A549 (cell line): ENCODE results near the gene SEC22C. TPM values are rescaled to one million over a fixed set of nuclear protein-coding genes. Genes with fewer than 3 reads are reported as not detected.

Experiments
- ATAC-seq, 2 experiments: fragments of 200-7000 bp in 1 of 2; fragments of >200 bp in 1 of 2; cut with Nextera tagmentation in 1 of 2; cut with Tn5 transposase in 1 of 2; 3 replicates each; pipeline versions ENCODE4 v1.8.0 to v1.9.1; 2018 to 2020; ENCODE audit warnings: mild to moderate bottlenecking in 1 of 2, moderate library complexity in 1 of 2
- CTCF ChIA-PET: fragments of 300-600 bp; sonication (Branson Sonifier 250); formaldehyde crosslinking; extraction: SDS; loops from one replicate; lab custom pipeline; 2021; ENCODE audit warnings: antibody characterized with exemption, inconsistent platforms; lab: Yijun Ruan, JAX
- POLR2A ChIA-PET: fragments of 350-600 bp; formaldehyde crosslinking; extraction: SDS; loops from one replicate; lab custom pipeline; 2021; ENCODE audit warnings: antibody characterized with exemption, inconsistent platforms; lab: Yijun Ruan, JAX
- DNase-seq, 2 experiments: peaks; one replicate each; pipeline versions ENCODE4 v3.0.0 to v3.0.0-alpha.2; 2011 to 2016; ENCODE audit warnings: low read depth in 1 of 2, low spot score in 1 of 2
- FAIRE-seq: peaks from 2 replicates; lab custom pipeline; 2011; peaks lifted over from hg19 to GRCh38; lab: Jason Lieb, UNC
- H3K27ac ChIP-seq, 2 experiments: fragments of >200 bp; sonication (Bioruptor Twin); formaldehyde crosslinking; 3 replicates each; pipeline ENCODE4 v1.5.1; 2016 to 2017
- H3K4me1 ChIP-seq: fragments of >200 bp; sonication (Bioruptor Twin); formaldehyde crosslinking; 3 replicates; pipeline ENCODE4 v1.6.1; 2016
- H3K4me2 ChIP-seq: fragments of >200 bp; sonication (Bioruptor Twin); formaldehyde crosslinking; 3 replicates; pipeline ENCODE4 v1.6.1; 2016
- H3K4me3 ChIP-seq: fragments of >200 bp; sonication (Bioruptor Twin); formaldehyde crosslinking; 3 replicates; pipeline ENCODE4 v1.5.1; 2016
- H3K9me3 ChIP-seq: fragments of >200 bp; sonication (Bioruptor Twin); formaldehyde crosslinking; 3 replicates; pipeline ENCODE4 v1.6.1; 2016
- EHMT2 ChIP-seq: fragments of 200-600 bp; sonication (generic); IDR thresholded peaks from 2 replicates; pipeline ENCODE4 v1.6.1; 2016; ENCODE audit warnings: antibody characterized with exemption, low read depth, mild to moderate bottlenecking, moderate library complexity
- FOXS1 ChIP-seq: fragments of 250-450 bp; sonication (Bioruptor Pico); IDR thresholded peaks from 2 replicates; pipeline ENCODE4 v1.5.0; 2020; ENCODE audit warnings: mild to moderate bottlenecking, moderate library complexity
- HDAC2 ChIP-seq: fragments of 200-600 bp; sonication (generic); IDR thresholded peaks from 2 replicates; pipeline ENCODE4 v1.6.1; 2016
- HEYL ChIP-seq: fragments of 250-450 bp; sonication (Bioruptor Pico); IDR thresholded peaks from 2 replicates; pipeline ENCODE4 v1.8.0; 2021; ENCODE audit warnings: mild to moderate bottlenecking, moderate library complexity
- JUN ChIP-seq, 2 experiments: fragments of >200 bp; sonication (Bioruptor Twin); formaldehyde crosslinking; IDR thresholded peaks; 2 replicates in 1 of 2; 3 replicates in 1 of 2; pipeline ENCODE4 v1.6.1; 2016 to 2017
- KDM1A ChIP-seq: fragments of 200-600 bp; sonication (generic); IDR thresholded peaks from 2 replicates; pipeline ENCODE4 v1.6.1; 2016; ENCODE audit warnings: low read depth, mild to moderate bottlenecking
- KDM5A ChIP-seq: fragments of 200-600 bp; sonication (generic); IDR thresholded peaks from 2 replicates; pipeline ENCODE4 v1.6.1; 2016; ENCODE audit warnings: antibody characterized with exemption, mild to moderate bottlenecking
- MAZ ChIP-seq: fragments of 150-350 bp; IDR thresholded peaks from 2 replicates; pipeline ENCODE4 v1.6.1; 2014; ENCODE audit warnings: antibody characterized with exemption, low read depth, low read length, borderline replicate concordance
- MYC ChIP-seq: IDR thresholded peaks from 2 replicates; pipeline ENCODE4 v1.6.1; 2012; ENCODE audit warnings: mild to moderate bottlenecking, inconsistent platforms, low read length, improper control_type of control experiment, borderline replicate concordance
- NFE2L2 ChIP-seq: fragments of 150-350 bp; conservative IDR thresholded peaks from 2 replicates; pipeline ENCODE4 v1.6.1; 2014; ENCODE audit warnings: low read length
- PBX3 ChIP-seq: IDR thresholded peaks from 2 replicates; pipeline ENCODE4 v1.6.1; 2012
- PHF8 ChIP-seq: fragments of 200-600 bp; sonication (generic); IDR thresholded peaks from 2 replicates; pipeline ENCODE4 v1.6.1; 2016; ENCODE audit warnings: low read depth, mild to moderate bottlenecking, antibody characterized with exemption, moderate library complexity, borderline replicate concordance
- POLR2A ChIP-seq: IDR thresholded peaks from 2 replicates; pipeline ENCODE4 v1.6.1; 2012; ENCODE audit warnings: mild to moderate bottlenecking, low read length
- REST ChIP-seq: fragments of 200-600 bp; sonication (generic); IDR thresholded peaks from 2 replicates; pipeline ENCODE4 v1.6.1; 2016; ENCODE audit warnings: antibody characterized with exemption, mild to moderate bottlenecking, moderate library complexity
- TP53 ChIP-seq: fragments of 250-450 bp; sonication (Bioruptor Pico); IDR thresholded peaks from 2 replicates; pipeline ENCODE4 v1.5.0; 2021; ENCODE audit warnings: mild to moderate bottlenecking, moderate library complexity
- ZC3H11A ChIP-seq: fragments of 450-650 bp; IDR thresholded peaks from 2 replicates; pipeline ENCODE4 v1.6.1; 2014; ENCODE audit warnings: antibody characterized with exemption, mild to moderate bottlenecking
- WGBS: methylation state at CpG from one replicate; pipeline ENCODE4 v1.1.6; 2017; ENCODE audit errors: missing lambda C conversion rate; 5-methylcytosine and 5-hydroxymethylcytosine counted together
- polyA plus RNA-seq, 4 experiments: library from polyadenylated mRNA; depleted of rRNA in 3 of 4; stranded (reverse); fragments of >200 nt; fragmentation: RNase III in 1 of 4; extraction: RNeasy Plus Mini Kit Qiagen cat#74134 plus additional on column Dnase treatment in 1 of 4; gene quantifications; 2 replicates in 3 of 4; 3 replicates in 1 of 4; pipeline ENCODE4 v1.2.3, GENCODE V29; 2011 to 2017
- TF ChIP-seq, protein P1 (sequence below): IDR thresholded peaks from 2 replicates; pipeline ENCODE4 v1.6.1; 2012; ENCODE audit warnings: low read depth, borderline replicate concordance
- TF ChIP-seq, protein P2 (sequence below): fragments of 250-450 bp; sonication (Bioruptor Pico); IDR thresholded peaks from 2 replicates; pipeline ENCODE4 v1.5.0; 2021; ENCODE audit warnings: mild to moderate bottlenecking, moderate library complexity, borderline replicate concordance

SEC22C gene
- polyA plus RNA-seq, 2 of the 4 experiments (the other 2 are of a cell fraction), result 31.0 to 36.2 TPM

DNA sequence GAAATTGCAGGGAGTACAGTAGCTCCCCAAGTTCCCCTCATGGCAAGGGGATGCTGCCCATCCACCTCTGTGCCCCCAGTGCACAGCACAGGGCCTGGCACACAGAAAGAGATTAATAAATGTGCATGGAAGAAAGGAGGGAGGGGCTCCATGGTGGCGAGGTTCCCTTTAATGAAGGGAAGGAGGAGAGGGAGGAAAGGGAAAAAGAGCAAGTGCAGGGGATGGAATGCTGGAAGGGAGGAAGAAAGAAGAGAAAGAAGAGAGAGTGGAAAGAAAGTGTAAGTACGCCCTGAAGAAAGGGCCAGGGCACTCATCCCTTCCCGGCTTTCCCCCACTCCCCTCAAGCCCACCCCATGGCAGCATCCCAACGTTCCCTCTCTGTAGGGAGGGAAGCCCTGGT, 80.9 kb downstream of the SEC22C start:
- H3K4me1 ChIP-seq, result peaks cover 13% of the 10 kb centered on the region
- H3K27ac ChIP-seq, result no peak overlapping the region
- WGBS, result 66% methylated on average over 4 of the region's 4 CpGs
- H3K9me3 ChIP-seq, result no peaks in the 10 kb centered on the region
- FAIRE-seq, result no peak
- DNase-seq, result no peak
- ChIA-PET CTCF (interaction anchor here (1.4 kb wide), 1 partner anchor 9 kb away, joined by 5 read pairs; no protein-coding TSS in a partner anchor), POLR2A (no interaction called here)
- H3K4me3 ChIP-seq, result no peak overlapping the region
- no peak for TF ChIP-seq FOXS1 (CRISPR knock-in tag)
- ATAC-seq, result no peak
- H3K4me2 ChIP-seq, result no peak overlapping the region

DNA sequence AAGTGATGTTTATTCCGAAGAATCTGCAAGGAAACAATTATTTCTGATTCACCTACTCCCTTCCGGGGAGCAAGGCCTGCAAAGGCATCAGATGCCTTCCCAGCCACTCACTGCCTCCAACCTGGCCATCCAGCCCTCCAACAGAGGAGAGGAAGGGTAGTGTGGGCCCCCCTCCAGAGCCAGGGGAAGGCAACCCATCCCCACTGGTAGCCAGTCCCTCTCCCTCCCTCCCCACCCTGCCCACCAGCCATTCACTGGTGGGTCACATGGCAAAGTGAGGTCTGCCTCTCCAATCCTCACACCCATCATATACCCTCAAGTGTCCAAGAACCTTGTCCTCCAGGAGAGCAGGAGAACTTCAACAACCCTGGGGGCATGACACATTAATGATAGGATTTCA, 81.7 kb downstream of the SEC22C start:
- 71% methylated on average over 2 of the region's 2 CpGs for WGBS
- ATAC-seq (no peak), DNase-seq (no peak), FAIRE-seq (no peak)
- Histone ChIP-seq H3K9me3 (no peaks in the 10 kb centered on the region), H3K4me3 (no peak overlapping the region), H3K4me1 (peaks cover 13% of the 10 kb centered on the region), H3K4me2 (no peak overlapping the region), H3K27ac (no peak overlapping the region)
- ChIA-PET POLR2A (no interaction called here), CTCF (no interaction called here)
- no peak for TF ChIP-seq KDM5A

DNA sequence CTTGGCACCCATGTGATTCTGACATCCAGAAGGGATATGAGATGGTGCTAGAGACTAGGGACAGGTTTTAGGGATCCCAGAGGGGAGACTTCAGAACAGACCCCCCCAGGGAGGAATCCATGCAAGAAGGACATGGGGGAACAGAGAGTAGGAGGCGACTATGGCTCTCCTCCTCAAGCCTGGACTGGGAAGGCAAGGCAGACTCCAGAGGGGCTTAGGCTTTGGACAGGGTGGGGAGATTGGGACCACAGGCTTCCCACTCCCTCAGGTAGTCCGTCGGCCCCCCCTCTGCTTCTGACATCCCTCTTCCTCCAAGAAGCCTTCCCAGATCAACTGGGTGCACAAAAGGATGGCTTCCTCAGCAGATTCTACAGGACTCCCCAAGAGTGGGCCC, 82.3 kb downstream of the SEC22C start:
- H3K27ac ChIP-seq, result no peak overlapping the region
- no peak for DNase-seq
- POLR2A ChIA-PET, result no interaction called here
- TF ChIP-seq PHF8 (no peak), EHMT2 (no peak), POLR2A (no peak), NFE2L2 (no peak), HEYL (CRISPR knock-in tag) (no peak), REST (no peak), JUN (IDR thresholded peaks at IDR 0.05) (no peak), MAZ (no peak), MYC (no peak), FOXS1 (CRISPR knock-in tag) (no peak), HDAC2 (no peak), TP53 (CRISPR knock-in tag) (no peak)
- TF ChIP-seq, protein P1, sequence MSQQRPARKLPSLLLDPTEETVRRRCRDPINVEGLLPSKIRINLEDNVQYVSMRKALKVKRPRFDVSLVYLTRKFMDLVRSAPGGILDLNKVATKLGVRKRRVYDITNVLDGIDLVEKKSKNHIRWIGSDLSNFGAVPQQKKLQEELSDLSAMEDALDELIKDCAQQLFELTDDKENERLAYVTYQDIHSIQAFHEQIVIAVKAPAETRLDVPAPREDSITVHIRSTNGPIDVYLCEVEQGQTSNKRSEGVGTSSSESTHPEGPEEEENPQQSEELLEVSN, result no peak
- TF ChIP-seq, all 56 proteins: peak for 0
- FAIRE-seq (no peak), ATAC-seq (no peak)
- no peaks in the 10 kb centered on the region for H3K9me3 ChIP-seq
- CTCF ChIA-PET, result no interaction called here
- 83% methylated on average over 3 of the region's 3 CpGs for WGBS
- peaks cover 13% of the 10 kb centered on the region for H3K4me1 ChIP-seq
- no peak overlapping the region for H3K4me2 ChIP-seq
- no peak overlapping the region for H3K4me3 ChIP-seq

DNA sequence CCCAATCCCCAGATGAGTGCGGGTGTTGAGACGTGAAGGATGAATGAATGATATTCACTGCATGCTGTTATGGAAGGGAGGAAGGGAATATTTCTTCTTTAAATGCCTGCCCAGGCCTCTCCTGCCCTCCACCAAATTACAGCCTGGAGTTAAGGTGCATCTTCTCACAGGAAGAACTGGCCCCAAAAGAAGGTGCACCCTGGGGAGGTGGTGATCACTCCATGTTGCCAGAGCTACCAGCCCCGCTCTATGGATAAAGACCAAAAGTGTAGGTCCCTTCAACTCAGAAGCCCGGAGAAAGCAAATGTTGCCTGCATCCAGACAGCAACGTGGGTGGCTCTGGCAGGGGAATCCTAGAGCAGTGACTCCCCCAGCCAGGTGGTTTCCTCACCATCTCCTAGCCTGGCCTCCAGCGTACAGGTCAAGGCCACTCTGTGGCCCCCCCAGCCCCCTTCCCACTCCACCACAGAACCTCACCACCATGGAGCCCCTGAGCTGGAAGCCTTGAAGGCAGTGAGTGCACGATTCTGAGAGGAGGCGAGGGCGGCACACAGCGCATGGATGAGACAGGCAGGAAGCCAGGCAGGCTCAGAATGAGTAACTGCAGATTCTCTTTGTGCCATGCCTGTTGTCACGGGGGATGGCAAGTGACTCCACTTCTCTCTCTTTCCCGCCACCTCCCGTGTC, 82.8 kb downstream of the SEC22C start:
- CTCF ChIA-PET, result interaction anchor here (1.9 kb wide), 1 partner anchor 48 kb away, joined by 4 read pairs; no protein-coding TSS in a partner anchor
- Histone ChIP-seq H3K4me1 (peaks cover 13% of the 10 kb centered on the region), H3K4me2 (no peak overlapping the region), H3K27ac (no peak overlapping the region), H3K4me3 (no peak overlapping the region)
- no peak for DNase-seq
- FAIRE-seq, result no peak
- ATAC-seq, result no peak
- POLR2A ChIA-PET, result no interaction called here
- no peak for TF ChIP-seq TP53 (CRISPR knock-in tag)
- no peak for TF ChIP-seq HDAC2
- no peak for TF ChIP-seq KDM1A
- TF ChIP-seq, protein P2, sequence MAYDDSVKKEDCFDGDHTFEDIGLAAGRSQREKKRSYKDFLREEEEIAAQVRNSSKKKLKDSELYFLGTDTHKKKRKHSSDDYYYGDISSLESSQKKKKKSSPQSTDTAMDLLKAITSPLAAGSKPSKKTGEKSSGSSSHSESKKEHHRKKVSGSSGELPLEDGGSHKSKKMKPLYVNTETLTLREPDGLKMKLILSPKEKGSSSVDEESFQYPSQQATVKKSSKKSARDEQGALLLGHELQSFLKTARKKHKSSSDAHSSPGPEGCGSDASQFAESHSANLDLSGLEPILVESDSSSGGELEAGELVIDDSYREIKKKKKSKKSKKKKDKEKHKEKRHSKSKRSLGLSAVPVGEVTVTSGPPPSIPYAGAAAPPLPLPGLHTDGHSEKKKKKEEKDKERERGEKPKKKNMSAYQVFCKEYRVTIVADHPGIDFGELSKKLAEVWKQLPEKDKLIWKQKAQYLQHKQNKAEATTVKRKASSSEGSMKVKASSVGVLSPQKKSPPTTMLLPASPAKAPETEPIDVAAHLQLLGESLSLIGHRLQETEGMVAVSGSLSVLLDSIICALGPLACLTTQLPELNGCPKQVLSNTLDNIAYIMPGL (CRISPR knock-in tag), result no peak
- TF ChIP-seq FOXS1 (CRISPR knock-in tag), result no peak
- TF ChIP-seq ZC3H11A, result no peak
- TF ChIP-seq PBX3, result no peak
- TF ChIP-seq, all 56 proteins: peak for 0
- H3K9me3 ChIP-seq, result no peaks in the 10 kb centered on the region
- 88% methylated on average over 11 of the region's 13 CpGs for WGBS
